NK-92 (cell line): Measurements from ENCODE around the gene KIF3A.

Source experiments
- DNase-seq: peaks from one replicate; lab custom pipeline; 2025; ENCODE audit not compliant: unreplicated experiment; lab: John Stamatoyannopoulos, UW

The KIF3A gene

GRCh38 chr5:132736853-132737833 is at the start of gene KIF3A:
TSS of gene KIF3A (minus strand) at chr5:132737546. CDS start at chr5:132737419, 127 bp downstream.
- DNase-seq = peak; percentile 87

DNA sequence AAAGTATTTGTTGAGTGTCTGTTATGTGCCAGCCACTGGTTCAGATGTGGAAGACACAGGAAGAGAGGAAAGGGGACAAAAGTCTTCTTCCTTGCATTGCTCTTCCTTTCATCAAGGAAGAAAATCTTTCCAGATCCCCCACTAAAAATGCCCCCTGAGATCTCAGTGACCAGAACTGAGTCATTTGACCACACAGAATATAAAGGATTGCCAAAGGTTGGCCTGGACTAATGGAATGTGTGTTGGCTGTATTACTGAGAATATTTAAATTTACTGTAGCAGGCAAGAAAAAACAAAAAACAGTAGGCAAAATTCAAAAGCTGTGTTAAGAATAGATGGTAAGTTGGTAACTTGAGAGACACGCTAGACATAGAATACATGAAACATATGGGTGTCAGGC is 49.7 kb upstream of the KIF3A start:
- DNase-seq = no peak

- no peak for DNase-seq
Measured at GRCh38 chr5:132785864-132786263, 48.5 kb upstream of the KIF3A start.

- DNase-seq = no peak
Measured at GRCh38 chr5:132785365-132785764, 48.0 kb upstream of the KIF3A start.

DNA sequence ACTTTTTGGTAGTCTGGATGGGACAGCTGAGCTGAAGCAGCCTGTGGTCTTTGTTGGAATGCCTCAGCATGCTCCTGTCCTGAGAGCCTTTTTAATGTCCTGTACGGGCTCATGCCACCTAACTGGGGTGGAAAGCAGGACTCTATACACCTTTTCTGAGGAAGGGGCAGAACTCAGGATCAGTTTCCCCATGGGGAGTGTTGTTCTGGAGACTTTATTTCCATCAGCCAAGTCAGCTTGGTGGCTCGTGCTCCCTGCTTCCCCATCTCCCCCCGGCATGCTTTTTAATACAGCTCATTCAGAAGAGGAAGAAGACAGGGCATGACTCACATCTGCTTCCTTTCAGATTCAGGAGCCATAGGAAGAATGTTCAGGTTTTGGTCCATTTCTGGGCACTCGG is 44.8 kb upstream of the KIF3A start:
- DNase-seq = no peak

DNA sequence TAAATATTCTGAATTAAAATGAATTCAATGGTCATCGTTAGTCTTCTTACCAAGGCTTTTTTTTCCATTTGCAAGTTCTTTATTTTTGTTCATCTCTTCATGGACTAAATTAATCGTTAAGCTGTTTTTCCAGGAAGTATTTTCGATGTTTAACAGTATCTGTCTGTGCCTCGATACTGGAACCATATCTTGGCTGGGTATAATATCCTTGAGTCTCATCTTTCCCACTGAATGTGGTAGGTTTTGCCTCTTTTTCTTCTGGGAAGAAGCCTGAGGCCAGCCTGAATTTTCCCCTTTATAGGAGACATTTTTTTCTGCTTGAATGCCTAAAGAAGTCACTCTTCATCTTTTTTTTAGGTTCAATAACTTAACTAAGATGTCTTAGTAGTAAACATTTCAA is 43.7 kb upstream of the KIF3A start:
- no peak for DNase-seq

DNA sequence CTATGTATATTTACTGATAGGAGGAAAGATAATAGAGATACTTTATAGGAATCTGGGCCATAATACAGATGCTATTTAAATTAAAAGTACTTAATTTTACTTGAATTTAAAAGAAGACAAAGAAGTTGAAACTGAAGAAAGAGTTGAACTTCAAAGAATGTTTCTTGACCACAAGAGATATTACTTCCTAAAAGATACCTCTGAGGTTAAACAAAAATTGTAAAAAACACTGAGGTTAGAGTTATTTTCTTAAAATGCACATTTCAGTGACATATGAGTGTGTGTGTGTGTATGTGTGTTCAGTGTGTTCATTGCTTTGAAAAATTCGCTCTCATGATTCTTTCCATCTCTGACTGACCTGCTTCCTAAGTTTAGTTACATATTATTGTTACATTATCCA is 43.2 kb upstream of the KIF3A start:
- no peak for DNase-seq

- no peak for DNase-seq
Measured at GRCh38 chr5:132779961-132780360, 42.6 kb upstream of the KIF3A start.

DNA sequence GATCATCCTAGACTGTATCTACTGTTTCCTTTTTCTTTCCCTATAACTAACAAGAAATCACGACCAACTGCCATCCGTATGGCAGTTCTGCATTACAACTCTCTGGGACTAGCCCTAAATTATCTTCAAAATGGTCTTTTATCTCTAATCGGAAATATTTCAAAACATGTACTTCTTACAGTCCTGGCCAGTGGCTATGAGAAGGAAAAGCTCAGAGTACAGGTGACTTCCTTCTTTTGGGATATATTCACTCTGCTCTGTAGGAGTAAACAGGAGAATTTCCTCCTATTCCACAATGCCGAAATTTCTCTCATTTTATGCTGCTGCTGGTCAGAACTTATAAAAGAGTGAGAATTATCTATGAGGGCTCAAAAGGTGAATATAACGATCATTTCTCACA is 41.5 kb upstream of the KIF3A start:
- no peak for DNase-seq

GRCh38 chr5:132778129-132778528 is 40.8 kb upstream of the KIF3A start:
- DNase-seq = no peak

- no peak for DNase-seq
Measured at GRCh38 chr5:132777209-132778069, 40.1 kb upstream of the KIF3A start, which contains the start of gene SEPTIN8. TSS of gene SEPTIN8 (minus strand) at chr5:132777239. CDS start at chr5:132777137, 102 bp downstream.

- no peak for DNase-seq
Measured at GRCh38 chr5:132776938-132777208, 39.5 kb upstream of the KIF3A start.

GRCh38 chr5:132776131-132776937 is 39.0 kb upstream of the KIF3A start:
- DNase-seq = no peak

GRCh38 chr5:132775476-132775961 is 38.2 kb upstream of the KIF3A start:
- DNase-seq = no peak

GRCh38 chr5:132774896-132775295 is 37.5 kb upstream of the KIF3A start:
- DNase-seq = no peak

DNA sequence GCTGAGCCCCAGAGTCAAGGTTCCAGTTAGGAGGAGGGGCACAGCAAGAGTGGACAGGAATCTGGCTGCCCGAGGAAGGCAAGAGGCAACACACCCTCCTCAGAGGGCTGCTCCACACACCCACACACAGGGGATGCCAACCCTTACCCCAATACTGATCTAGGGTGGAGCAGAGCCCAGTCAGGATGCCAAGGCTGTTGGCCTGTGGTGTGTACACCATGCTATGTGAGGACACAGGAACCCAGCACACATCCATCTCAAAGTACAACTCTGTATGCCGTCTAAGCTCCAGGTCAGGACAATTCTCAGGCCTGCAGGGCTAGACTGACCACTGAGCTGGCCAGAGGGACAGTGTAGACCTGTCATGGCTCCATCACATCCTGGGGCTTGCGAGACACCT is 37.1 kb upstream of the KIF3A start:
- DNase-seq = no peak

DNA sequence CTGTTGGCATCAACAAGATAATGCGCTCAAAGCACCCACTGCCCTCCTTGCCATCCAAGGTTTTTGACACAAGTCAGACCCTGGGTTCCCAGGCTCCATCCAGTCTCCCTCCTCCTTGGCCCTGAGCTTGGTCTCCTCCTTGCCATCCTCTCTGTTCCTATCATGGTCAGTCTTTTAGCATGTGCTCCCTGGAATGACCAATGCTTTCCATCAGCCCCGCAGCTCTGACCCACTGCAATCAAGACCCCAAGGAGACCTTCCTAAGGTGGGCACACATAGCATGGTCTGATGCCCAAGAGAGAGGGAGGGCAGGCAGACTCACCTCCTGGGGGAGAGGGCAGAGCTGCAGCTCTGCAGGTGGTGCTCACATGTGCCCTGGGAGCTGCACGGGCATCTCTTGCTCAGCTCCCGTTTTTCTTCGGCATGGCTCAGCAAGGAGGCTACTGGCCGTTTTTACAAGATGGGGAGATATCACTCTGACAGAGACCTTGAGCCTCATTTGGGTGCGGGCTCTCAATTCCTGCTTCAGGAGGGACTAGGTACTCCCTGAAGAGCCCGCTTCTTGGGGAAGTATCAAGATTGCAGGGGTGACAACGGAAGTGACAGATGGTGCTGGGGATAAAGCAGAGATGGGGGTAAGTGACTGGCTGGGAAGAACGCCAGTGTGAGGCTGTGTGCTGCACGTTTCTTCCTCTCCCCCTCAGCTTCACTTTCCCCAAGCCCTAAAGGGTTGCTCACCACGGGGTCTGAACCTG is 36.4 kb upstream of the KIF3A start:
- DNase-seq = no peak

GRCh38 chr5:132773114-132773513 is 35.8 kb upstream of the KIF3A start:
- DNase-seq = no peak

DNA sequence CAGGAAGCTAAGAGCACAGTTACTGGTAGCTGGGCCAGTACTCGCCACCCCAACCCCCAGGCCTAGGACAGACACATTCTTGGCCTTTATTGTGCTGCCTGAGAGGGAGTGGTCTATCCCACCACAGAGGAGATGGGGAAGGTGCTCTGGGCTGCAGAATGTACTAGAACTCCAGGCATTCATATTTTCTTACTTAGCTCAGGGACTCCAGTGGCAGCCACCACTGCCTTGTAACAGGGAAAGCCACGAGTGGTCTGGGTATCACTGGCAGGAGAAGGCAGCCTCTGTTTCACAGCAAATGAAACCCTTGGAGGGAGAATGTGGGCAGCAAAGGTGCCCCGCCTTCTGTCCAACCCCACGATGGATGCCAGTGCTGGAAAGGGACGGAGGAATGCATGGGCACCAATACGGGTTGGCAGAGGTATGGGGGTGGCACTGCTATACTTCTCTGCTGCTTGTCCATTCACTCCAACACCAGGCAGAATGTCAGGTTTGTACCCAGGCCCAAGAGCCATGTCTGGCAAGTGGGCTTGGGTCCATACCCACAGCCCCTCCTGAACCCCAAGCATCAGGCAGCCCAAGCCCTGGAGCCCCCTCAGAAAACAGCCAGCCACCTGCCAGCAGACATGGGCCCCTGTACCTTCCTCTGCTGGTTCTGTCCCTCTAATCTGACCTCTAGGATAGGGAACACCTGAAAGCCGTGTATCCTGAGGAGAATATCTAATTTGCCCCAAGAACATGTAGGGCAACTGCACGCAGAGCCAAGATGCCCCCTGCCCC is 35.1 kb upstream of the KIF3A start:
- DNase-seq = no peak
